Hepatocyte (in vitro differentiated cells): ENCODE measurements around the gene F11R.

ENCODE experiments used
- CTCF ChIP-seq: fragments of 200-600 bp; sonication (generic); IDR thresholded peaks from 2 replicates; pipeline ENCODE4 v1.5.1; 2016; ENCODE audit warnings: antibody characterized with exemption, mild to moderate bottlenecking; ENCODE audit not compliant: poor library complexity
- EZH2 ChIP-seq: fragments of 200-600 bp; sonication (generic); IDR thresholded peaks from 2 replicates; pipeline ENCODE4 v1.6.1; 2016; ENCODE audit warnings: antibody characterized with exemption, mild to moderate bottlenecking, borderline replicate concordance

GRCh38 chr1:160996178-160996577 lies 24.8 kb downstream of the F11R start:
- TF ChIP-seq CTCF (no peak), EZH2 (no peak)
